ENCODE data around the gene MYL2.

MYL2 gene

DNA sequence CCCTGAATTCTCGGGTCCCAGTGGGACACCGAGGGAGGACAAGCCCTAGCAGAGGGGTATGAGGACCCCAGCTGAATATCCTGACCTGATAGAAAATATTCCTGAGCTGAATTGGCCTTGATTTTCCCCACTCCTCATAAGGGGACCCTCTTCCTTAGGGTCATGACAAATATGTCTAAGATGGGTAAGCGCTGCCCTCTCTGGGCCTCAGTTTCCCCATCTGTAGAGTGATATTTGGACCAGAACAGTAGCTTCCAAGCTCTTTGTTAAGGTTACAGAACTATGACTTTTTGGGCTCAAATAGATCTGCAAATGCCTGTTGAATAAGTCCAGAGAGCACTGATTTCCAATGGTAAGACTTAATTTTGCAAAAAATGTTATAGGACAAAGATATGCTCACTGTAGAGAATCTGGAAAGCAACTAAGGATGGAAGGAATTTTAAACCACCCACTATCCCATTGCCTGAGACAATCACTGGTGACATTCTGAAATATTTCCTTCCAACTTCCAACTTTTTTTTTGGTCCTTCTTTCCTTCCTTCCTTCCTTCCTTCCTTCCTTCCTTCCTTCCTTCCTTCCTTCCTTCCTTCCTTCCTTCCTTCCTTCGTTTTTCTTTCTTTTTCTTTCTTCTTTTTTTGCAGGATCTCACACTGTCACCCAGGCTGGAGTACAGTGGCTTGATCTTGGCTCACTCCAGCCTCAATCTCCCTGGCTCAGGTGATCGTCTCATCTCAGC is 32.0 kb downstream of the MYL2 start:
- DNase-seq: no peak

DNA sequence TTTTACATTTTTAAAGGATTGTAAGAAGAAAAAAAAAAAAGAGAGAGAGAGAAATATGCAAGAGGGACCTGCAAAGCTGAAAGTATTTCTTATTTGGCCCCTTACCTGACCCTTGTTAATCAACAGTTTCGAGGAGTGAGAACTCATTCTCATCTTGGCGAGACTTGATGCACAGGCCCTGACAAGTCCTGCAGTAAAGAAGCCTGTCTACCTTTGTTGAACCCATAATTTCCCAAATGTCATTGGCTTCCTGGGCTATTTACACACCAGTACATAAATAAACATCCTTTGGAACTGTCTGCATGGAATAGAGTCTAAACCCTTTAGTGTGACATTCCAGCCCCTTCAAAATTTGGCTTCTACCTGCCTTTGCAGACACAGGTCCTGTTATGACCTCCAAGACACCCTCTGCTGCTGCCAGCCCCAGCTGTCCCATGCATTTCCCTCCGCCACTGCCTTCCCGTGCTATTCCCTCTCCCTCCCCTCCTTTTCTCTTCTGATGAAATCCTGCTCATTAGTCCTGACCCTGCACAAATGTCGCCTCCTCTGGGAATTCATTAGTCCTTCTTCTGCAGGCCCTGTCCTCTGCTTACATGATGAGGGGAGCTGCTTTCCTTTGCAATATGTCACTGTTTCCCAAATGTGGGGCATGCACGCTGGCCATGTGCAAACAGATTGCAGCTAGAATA is 35.1 kb downstream of the MYL2 start:
- DNase-seq: no peak

DNA sequence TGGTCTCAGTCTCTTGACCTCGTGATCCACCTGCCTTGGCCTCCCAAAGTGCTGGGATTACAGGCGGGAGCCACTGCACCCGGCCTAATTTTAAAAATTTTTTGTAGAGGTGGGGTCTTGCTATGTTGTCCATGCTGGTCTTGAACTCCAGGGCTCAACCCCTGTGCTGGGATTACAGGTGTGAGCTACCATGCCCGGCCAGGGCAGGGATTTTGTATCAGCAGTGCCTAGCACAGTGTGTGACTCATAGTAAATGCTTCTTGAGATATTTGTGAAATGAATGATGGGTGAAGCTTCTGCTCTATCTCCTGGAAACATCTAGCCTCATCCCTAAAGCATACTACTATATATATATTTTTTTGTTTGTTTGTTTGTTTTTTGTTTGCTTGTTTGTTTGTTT is 37.1 kb downstream of the MYL2 start:
- DNase-seq: no peak

DNA sequence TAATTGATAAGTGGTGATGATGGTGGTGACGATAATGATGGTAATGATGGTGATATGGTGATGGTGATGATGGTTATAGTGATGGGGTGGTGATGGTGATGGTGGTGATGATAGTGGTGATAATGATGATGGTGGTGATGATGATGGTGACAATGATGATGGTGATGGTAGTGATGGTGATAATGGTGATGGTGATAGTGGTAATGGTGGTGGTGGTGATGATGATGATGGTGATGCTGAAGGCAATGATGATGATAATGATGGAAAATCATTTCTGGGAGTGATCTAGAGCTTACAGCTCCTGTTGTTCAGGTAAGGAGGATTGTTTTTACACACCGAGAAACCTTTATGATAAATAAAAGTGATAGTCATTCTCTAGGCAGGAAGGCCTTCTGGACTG is 39.7 kb downstream of the MYL2 start:
- no peak for DNase-seq

DNA sequence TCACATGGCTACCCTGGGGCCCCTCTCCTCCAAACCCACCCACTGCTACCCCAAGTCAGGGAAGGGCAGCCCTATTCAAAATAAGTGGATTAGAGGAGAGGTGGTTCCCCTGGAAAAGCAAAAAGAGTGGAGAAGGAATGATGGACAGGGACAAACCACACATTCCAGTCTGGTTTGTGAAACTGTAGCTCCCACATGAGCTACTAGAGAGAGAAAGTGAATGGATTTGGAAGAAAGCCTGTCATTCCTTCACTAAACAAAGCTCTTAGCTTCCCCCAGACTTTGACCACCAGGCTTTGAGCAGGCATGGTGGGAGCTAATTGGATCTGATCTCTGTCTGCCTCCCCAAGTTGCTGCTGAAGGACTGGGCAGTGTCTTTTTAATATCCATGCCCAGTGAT is 45.6 kb downstream of the MYL2 start:
- DNase-seq: no peak

DNA sequence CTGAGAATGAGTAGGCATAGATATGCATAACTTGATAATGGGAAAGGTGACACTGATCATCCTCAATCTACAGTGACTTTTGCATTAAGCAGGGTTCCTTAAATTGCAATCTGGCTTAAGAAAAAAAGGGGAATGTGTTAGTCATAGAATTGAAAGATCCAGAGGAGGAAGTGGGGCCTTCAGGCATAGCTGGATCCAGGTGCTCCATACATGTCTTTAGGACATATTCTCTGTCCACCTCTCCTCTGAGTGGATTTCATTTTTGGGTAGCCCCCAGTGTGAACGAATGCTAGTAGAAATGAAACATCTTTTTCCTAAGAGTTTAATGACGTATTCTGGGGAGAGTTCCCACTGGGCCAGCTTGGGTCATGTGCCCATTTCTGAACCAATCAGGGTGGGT is 46.0 kb downstream of the MYL2 start:
- DNase-seq: no peak

DNA sequence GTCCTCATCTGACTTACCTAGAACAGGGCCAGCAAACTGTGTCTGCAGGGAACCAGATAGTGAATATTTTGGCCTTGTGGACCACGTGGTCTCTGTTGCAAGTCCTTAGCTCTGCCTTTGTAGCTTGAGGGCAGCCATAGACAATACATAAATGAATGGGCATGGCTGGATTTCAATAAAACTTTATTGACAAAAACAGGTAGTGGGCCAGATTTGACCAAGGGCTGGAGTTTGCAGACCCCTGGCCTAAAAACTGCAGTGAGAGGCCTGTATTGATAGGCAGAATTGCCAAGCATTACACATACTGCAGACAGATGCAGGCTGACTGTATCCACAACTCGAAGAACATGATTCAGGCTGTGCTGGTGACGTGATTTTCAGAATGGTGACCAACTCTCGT is 48.3 kb downstream of the MYL2 start:
- no peak for DNase-seq

DNA sequence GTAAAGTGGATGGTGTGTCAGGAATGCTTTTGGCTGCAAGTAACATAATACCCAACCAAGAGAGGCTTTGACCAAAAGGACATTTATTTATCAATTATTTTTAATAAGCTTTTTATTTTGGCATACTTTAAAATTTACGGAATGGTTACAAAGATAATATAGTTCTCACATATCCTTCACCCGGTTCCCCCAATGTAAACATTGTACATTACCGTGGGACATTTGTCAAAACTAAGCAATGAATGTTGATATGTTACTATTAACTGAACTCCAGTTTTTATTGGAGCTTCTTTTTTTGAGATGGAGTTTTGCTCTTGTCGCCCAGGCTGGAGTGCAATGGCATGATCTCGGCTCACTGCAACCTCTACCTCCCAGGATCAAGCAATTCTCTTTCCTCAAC is 50.6 kb downstream of the MYL2 start:
- no peak for DNase-seq

DNA sequence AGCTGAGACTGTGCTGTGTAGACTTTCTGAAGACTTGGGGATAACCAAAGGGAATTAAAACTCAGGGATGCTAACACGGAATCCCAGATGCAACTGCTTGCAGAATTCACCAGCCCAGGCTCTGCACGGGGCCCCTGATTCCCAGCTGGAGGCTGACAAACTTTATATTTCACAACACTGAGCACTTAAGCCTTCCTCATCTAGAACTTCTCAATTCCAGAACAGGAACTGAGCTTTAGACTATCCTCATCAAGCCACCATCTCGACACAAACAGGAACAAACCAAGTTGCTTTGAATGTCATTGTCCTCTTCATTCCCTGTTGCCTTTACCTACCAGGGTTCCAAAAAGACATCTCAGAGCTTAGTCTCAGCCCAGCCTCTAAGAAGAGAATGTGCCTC is 51.4 kb downstream of the MYL2 start:
- DNase-seq: no peak

DNA sequence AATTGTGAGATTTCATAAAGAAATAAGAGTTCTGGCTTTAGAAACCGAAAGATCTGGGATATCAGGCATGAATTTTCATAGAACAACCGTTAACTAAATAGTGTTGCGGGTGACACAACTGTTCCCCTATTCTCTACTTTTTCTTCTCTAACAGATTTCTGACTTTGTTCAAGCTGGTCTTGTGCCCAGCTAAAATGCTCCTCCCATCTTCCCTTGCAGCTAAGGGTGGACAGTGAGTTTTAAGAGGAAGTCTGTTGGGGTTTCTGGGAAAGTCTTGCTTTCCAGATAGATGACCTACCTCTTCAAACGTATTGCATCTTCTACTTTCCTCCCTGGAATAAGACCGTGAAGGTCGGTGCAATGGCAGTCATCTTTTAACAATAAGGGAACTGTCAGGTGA is 54.9 kb downstream of the MYL2 start:
- no peak for DNase-seq

DNA sequence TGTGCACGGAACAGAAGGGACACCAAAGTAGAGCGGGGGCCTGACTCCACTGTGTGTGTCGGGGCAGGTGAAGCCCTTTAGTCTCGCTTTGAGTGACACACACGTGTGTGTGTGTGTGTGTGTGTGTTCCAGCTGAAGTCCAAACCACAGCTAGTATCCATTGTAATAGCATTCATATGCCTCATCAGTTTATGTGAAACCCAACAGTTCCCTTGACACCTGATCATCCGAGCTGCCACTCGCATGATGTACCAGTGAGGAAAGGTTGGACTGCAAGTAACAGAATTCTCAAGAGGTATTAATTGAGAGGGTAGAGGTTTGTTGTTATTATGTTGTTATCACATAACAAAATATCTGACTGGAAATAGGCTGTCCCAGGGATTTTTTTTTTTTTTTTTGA is 57.2 kb downstream of the MYL2 start:
- DNase-seq: no peak

DNA sequence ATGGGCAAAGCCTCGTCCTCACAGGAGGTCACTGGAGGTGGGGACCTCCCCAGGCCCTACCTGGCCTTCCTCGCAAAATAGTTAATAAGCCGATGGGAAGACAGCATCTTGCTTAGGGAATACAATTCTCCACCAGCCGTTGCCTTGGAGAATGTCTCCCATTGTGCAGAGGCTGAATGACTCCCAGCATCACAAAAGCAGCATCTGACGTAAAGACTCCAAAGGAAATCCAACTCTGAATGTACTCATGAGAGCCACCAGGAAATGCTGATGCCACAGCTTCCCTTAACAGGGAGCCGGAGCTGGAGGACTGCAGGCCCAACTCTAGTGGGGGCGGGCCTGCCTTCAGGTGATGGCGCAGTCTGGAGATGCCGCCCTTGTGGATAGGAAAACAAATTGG is 58.0 kb downstream of the MYL2 start:
- no peak for DNase-seq

DNA sequence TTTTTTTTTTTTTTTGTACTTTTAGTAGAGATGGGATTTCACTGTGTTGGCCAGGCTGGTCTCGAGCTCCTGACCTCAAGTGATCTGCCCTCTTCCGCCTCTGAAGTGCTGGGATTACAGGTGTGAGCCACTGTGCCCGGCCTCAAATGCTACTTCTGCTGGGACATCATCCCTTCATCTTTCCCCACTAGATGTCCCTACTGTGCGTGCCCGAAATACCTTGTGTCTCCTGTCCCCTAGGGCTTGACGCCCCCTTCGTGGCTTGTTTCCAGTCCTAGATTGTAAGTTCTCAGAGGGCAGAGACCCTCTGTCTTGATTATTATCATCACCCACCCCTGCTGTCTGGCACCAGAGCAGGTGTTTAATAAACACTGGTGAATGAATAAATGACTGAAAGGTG is 58.6 kb downstream of the MYL2 start:
- no peak for DNase-seq
